ENCODE data around the gene NOC4L. TPM values are rescaled to one million over a fixed set of nuclear protein-coding genes. Genes with fewer than 3 reads are reported as not detected.
A peak's percentile ranks its signal among the peaks of the same experiment; 100 is the strongest.

Gene NOC4L
- total RNA-seq, 1 donor from 2014 or later = 10.0 TPM

DNA sequence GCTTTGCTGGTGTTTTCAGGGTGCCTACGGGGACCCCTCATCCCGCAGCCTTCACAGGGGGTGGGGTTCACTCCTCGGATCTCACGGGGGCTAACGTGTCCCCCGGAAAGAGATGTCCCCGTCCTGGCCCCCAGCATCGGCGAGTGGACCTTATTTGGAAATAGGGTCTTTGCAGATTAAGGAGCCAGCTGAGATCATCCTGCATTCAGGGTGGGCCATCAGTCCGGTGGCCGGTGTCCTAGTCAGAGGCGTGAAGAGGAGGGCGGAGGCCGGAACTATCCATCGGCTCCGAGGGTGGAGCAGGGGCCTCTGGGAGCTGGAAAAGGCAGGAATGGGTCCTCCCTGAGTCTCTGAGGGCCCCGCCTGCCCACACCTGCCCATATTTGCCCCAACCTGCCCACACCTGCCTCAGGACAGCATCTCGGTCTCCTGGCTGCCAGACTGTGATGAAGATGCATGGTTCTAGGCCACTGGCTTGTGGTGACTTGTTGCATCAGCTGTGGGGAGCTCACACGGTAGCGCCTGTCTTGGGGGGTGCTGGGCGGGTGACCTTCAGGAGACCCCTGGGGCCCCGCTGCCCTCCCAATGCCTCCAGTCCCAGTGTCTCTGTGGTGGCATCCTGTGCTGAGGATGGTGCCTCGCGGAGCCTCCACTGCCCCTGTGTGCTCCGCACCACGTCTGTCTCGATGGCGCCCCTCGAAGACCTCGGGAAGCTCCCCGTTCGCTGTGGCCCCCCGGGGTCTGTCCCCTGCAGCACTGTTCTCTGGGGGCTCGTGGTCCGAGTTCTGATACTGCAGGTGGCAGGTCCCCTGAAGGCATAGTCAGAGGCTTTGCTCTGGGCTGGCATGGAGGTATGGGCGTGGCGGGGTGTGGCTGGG, 14.7 kb downstream of the NOC4L start:
- TF ChIP-seq, protein P1, sequence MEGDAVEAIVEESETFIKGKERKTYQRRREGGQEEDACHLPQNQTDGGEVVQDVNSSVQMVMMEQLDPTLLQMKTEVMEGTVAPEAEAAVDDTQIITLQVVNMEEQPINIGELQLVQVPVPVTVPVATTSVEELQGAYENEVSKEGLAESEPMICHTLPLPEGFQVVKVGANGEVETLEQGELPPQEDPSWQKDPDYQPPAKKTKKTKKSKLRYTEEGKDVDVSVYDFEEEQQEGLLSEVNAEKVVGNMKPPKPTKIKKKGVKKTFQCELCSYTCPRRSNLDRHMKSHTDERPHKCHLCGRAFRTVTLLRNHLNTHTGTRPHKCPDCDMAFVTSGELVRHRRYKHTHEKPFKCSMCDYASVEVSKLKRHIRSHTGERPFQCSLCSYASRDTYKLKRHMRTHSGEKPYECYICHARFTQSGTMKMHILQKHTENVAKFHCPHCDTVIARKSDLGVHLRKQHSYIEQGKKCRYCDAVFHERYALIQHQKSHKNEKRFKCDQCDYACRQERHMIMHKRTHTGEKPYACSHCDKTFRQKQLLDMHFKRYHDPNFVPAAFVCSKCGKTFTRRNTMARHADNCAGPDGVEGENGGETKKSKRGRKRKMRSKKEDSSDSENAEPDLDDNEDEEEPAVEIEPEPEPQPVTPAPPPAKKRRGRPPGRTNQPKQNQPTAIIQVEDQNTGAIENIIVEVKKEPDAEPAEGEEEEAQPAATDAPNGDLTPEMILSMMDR (IDR thresholded peaks at IDR 0.05; ENCODE audit: insufficient read depth, low read length, severe bottlenecking) = no peak
- H3K36me3 ChIP-seq (ENCODE audit: control insufficient read depth, insufficient read depth, low read length) = no peaks in the 10 kb centered on the region
- FAIRE-seq = no peak
- H3K27me3 ChIP-seq (ENCODE audit: control insufficient read depth, insufficient read depth, low read length) = no peaks in the 10 kb centered on the region
- DNase-seq (ENCODE audit: low read depth) = peak; percentile 45
- H3K4me3 ChIP-seq (ENCODE audit: low read depth, low read length) = no peak overlapping the region

DNA sequence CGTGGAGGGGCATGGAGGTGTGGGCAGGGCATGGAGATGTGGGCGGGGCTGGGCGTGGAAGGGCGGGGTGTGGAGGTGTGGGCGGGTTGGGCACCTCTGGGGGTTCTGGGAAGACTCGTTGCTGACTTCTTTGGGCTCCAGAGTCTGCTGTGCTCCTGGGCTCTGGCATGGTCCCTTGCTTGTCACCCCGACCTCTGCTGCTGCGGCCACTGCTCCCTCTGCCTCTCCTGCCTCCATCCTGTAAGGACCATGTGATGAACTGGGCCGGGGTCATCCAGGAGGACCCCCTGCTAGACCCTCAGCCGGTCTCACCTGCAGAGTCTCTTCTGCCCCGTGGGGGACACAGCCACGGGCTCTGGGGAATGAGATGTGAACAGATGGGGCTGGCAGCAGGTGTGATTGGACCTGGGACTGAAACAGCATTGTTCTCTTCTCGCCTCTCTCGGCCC, 15.3 kb downstream of the NOC4L start:
- FAIRE-seq (no peak), DNase-seq (ENCODE audit: low read depth) (no peak)
- H3K36me3 ChIP-seq (ENCODE audit: control insufficient read depth, insufficient read depth, low read length) = no peaks in the 10 kb centered on the region
- H3K4me3 ChIP-seq (ENCODE audit: low read depth, low read length) = no peak overlapping the region
- no peaks in the 10 kb centered on the region for H3K27me3 ChIP-seq (ENCODE audit: control insufficient read depth, insufficient read depth, low read length)
- TF ChIP-seq, protein P1 (IDR thresholded peaks at IDR 0.05; ENCODE audit: insufficient read depth, low read length, severe bottlenecking) = no peak

DNA sequence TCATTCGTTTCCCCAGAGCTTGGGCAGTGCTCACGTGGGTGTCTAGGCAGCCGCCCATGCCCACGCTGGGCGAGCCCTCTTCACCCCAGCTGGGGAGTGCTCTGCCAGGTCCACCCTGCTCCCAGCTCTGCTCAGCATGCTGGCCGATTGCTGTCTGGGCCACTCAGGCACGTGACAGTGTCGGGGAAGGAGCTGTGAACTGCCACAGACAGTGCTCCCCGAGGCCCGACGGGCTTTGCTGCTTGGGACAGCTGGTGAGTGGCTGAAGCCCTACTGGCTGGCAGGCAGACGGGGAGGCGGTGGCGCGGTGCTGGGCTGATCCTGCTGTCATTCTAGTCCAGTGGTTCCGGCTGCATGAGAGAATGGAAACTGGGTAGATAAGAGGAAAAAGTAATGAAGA, 15.8 kb downstream of the NOC4L start:
- H3K36me3 ChIP-seq (ENCODE audit: control insufficient read depth, insufficient read depth, low read length) = no peaks in the 10 kb centered on the region
- TF ChIP-seq, protein P1 (IDR thresholded peaks at IDR 0.05; ENCODE audit: insufficient read depth, low read length, severe bottlenecking) = no peak
- no peak overlapping the region for H3K4me3 ChIP-seq (ENCODE audit: low read depth, low read length)
- no peaks in the 10 kb centered on the region for H3K27me3 ChIP-seq (ENCODE audit: control insufficient read depth, insufficient read depth, low read length)
- DNase-seq (ENCODE audit: low read depth) (no peak), FAIRE-seq (no peak)

DNA sequence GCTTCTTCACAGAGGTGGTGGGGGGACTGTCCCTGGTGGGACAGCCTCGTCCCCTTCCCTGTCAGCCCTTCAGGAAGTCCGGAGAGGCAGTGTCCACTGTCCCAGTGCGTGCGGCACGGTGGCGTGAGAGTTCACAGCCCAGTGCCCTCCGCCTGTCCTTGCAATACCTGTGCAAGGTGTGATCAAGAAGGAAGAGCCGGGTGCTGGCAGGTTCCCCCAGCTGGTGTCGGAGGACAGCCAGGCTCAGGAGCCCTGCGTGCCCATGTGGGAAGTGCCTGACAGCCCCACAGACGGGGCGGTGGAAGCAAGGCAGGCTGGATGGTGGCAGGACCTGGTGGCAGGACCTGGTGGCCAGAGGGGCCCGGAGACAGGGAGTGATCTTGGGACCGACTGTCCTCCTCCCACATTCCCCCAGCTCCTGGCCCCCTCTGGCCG, 16.4 kb downstream of the NOC4L start:
- TF ChIP-seq, protein P1 (IDR thresholded peaks at IDR 0.05; ENCODE audit: insufficient read depth, low read length, severe bottlenecking) = no peak
- H3K4me3 ChIP-seq (ENCODE audit: low read depth, low read length) = no peak overlapping the region
- FAIRE-seq = no peak
- DNase-seq (ENCODE audit: low read depth) = no peak
- no peaks in the 10 kb centered on the region for H3K36me3 ChIP-seq (ENCODE audit: control insufficient read depth, insufficient read depth, low read length)
- no peaks in the 10 kb centered on the region for H3K27me3 ChIP-seq (ENCODE audit: control insufficient read depth, insufficient read depth, low read length)

DNA sequence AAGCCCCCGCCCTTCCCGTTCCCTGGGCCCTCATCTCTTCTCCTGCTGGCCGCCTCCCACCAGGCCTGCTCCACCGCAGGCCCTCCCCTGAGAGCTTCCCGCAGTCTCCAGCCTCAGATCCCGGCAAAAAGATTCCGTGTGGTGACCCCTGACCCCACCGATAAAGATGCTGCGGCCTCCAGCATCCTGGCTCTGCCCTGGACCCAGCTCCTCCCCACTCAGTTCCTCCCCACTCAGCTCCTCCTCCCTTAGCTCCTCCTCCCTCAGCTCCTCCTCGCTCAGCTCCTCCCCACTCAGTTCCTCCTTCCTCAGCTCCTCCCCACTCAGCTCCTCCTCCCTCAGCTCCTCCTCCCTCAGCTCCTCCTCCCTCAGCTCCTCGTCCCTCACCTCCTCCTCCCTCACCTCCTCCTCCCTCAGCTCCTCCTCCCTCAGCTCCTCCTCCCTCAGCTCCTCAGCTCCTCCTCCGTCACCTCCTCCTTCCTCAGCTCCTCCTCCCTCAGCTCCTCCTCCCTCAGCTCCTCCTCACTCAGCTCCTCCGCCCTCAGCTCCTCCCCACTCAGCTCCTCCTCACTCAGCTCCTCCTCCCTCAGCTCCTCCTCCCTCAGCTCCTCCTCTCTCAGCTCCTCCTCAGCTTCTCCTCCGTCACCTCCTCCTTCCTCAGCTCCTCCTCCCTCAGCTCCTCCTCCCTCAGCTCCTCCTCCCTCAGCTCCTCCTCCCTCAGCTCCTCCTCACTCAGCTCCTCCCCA, 17.0 kb downstream of the NOC4L start:
- Histone ChIP-seq H3K36me3 (ENCODE audit: control insufficient read depth, insufficient read depth, low read length) (no peaks in the 10 kb centered on the region), H3K4me3 (ENCODE audit: low read depth, low read length) (no peak overlapping the region), H3K27me3 (ENCODE audit: control insufficient read depth, insufficient read depth, low read length) (no peaks in the 10 kb centered on the region)
- no peak for DNase-seq (ENCODE audit: low read depth)
- FAIRE-seq = no peak
- TF ChIP-seq, protein P1 (IDR thresholded peaks at IDR 0.05; ENCODE audit: insufficient read depth, low read length, severe bottlenecking) = no peak
